ENCODE data around the gene SUGCT.

DNA sequence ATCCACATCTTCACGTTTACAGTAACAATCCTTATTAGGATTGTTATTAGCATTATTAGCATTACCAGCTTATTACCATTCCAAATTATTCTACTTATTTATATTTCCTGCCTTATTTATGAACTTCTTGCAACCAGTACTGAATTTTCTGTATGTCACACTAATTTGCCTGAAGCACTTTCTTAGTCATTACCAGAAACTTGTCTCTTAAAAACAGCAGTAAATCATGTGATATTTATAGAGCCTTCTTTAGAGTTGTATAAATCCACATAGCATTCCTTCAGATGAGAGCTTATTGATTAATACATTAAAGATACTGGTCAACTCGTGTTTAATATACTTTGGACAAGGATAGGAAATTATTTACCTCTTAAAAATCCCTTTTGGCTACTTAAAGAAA, 618.6 kb downstream of the SUGCT start:
- TF ChIP-seq, protein P1, sequence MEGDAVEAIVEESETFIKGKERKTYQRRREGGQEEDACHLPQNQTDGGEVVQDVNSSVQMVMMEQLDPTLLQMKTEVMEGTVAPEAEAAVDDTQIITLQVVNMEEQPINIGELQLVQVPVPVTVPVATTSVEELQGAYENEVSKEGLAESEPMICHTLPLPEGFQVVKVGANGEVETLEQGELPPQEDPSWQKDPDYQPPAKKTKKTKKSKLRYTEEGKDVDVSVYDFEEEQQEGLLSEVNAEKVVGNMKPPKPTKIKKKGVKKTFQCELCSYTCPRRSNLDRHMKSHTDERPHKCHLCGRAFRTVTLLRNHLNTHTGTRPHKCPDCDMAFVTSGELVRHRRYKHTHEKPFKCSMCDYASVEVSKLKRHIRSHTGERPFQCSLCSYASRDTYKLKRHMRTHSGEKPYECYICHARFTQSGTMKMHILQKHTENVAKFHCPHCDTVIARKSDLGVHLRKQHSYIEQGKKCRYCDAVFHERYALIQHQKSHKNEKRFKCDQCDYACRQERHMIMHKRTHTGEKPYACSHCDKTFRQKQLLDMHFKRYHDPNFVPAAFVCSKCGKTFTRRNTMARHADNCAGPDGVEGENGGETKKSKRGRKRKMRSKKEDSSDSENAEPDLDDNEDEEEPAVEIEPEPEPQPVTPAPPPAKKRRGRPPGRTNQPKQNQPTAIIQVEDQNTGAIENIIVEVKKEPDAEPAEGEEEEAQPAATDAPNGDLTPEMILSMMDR (IDR thresholded peaks at IDR 0.05) = no peak
- no peak for TF ChIP-seq POLR2A (IDR thresholded peaks at IDR 0.05)
